B cell (primary cell): ENCODE data around the gene KLHL25. TPM values are rescaled to one million over a fixed set of nuclear protein-coding genes. Genes with fewer than 3 reads are reported as not detected.

ENCODE experiments used
- ATAC-seq: fragments of 200-7000 bp; cut with Tn5 transposase; one replicate; pipeline ENCODE4 v1.10.0; 2021; ENCODE audit warnings: low read depth, mild to moderate bottlenecking, moderate number of reproducible peaks, moderate library complexity
- CTCF ChIA-PET: fragments of 350-600 bp; sonication (Branson Sonifier 250); formaldehyde crosslinking; loops from one replicate; lab custom pipeline; 2021; ENCODE audit warnings: antibody characterized with exemption, inconsistent platforms; lab: Charles Lee
- POLR2A ChIA-PET: fragments of 350-600 bp; sonication (Branson Sonifier 250); formaldehyde crosslinking; loops from one replicate; lab custom pipeline; 2021; ENCODE audit warnings: antibody characterized with exemption; lab: Charles Lee
- DNase-seq: peaks from one replicate; pipeline ENCODE4 v3.0.0; 2013
- H2AFZ ChIP-seq: 2 replicates; pipeline ENCODE4 v1.6.1; 2012; ENCODE audit warnings: mild to moderate bottlenecking, low read depth, low read length; ENCODE audit not compliant: insufficient read depth, poor library complexity, severe bottlenecking
- H3K27ac ChIP-seq, 2 donors: 1 replicate in 1 of 2; 2 replicates in 1 of 2; pipeline ENCODE4 v1.5.1; 2012 to 2013; ENCODE audit warnings: low read length in 2 of 2, mild to moderate bottlenecking in 2 of 2, moderate library complexity in 1 of 2
- H3K27me3 ChIP-seq, 4 experiments: fragments of 200-600 bp in 1 of 4; sonication (generic) in 1 of 4; replicated peaks in 1 of 4; 1 replicate in 2 of 4; 2 replicates in 2 of 4; pipeline versions ENCODE4 v1.6.1 to v1.7.0; 2013 to 2016; ENCODE audit warnings: low read length in 3 of 4, mild to moderate bottlenecking in 2 of 4, mixed read lengths in 1 of 4, moderate library complexity in 1 of 4; ENCODE audit not compliant: insufficient read depth in 4 of 4, control insufficient read depth in 3 of 4; ENCODE audit errors: control extremely low read depth in 1 of 4
- H3K36me3 ChIP-seq, 2 experiments: replicated peaks in 1 of 2; 1 replicate in 1 of 2; 2 replicates in 1 of 2; pipeline versions ENCODE4 v1.6.1 to v1.7.1; 2013; ENCODE audit warnings: low read length in 1 of 2; ENCODE audit not compliant: insufficient read depth in 2 of 2, control insufficient read depth in 1 of 2; ENCODE audit errors: control extremely low read depth in 1 of 2, extremely low read depth in 1 of 2
- H3K4me1 ChIP-seq, 2 donors: fragments of 200-600 bp in 1 of 2; sonication (generic) in 1 of 2; 1 replicate in 1 of 2; 2 replicates in 1 of 2; pipeline versions ENCODE4 v1.5.1 to v1.6.1; 2013 to 2017; ENCODE audit warnings: low read length in 2 of 2; ENCODE audit not compliant: control insufficient read depth in 2 of 2, insufficient read depth in 2 of 2
- H3K4me2 ChIP-seq: replicated peaks from 2 replicates; pipeline ENCODE3; 2012; ENCODE audit warnings: mild to moderate bottlenecking, low read depth, low read length; ENCODE audit not compliant: poor library complexity, severe bottlenecking
- H3K4me3 ChIP-seq, 5 experiments: fragments of 200-600 bp in 1 of 5; sonication (generic) in 1 of 5; 1 replicate in 3 of 5; 2 replicates in 2 of 5; pipeline versions ENCODE4 v1.5.1 to v1.7.0; 2011 to 2016; ENCODE audit warnings: low read length in 4 of 5, mild to moderate bottlenecking in 4 of 5, low read depth in 2 of 5, control low read depth in 1 of 5, moderate library complexity in 1 of 5; ENCODE audit not compliant: insufficient read depth in 1 of 5; ENCODE audit errors: control extremely low read depth in 1 of 5, extremely low read depth in 1 of 5
- H3K79me2 ChIP-seq: fragments of 200-600 bp; sonication (generic); one replicate; pipeline ENCODE4 v1.6.0; 2016; ENCODE audit warnings: low read length; ENCODE audit not compliant: control insufficient read depth, insufficient read depth
- H3K9ac ChIP-seq: fragments of 200-600 bp; sonication (generic); 2 replicates; pipeline ENCODE4 v1.6.1; 2017; ENCODE audit warnings: mild to moderate bottlenecking, low read length, moderate library complexity
- H3K9me3 ChIP-seq, 3 donors: one replicate each; pipeline versions ENCODE4 v1.6.1 to v1.7.1; 2013; ENCODE audit warnings: low read length in 2 of 3; ENCODE audit not compliant: control insufficient read depth in 2 of 3, insufficient read depth in 1 of 3; ENCODE audit errors: control extremely low read depth in 1 of 3
- H4K20me1 ChIP-seq: 2 replicates; pipeline ENCODE4 v1.6.0; 2012; ENCODE audit warnings: mild to moderate bottlenecking, low read length; ENCODE audit not compliant: insufficient read depth, control insufficient read depth, poor library complexity, severe bottlenecking
- H3K27ac Mint-ChIP-seq: one replicate; pipeline ENCODE4 v1.8.0; 2021; ENCODE audit warnings: mixed read lengths
- H3K27me3 Mint-ChIP-seq: one replicate; pipeline ENCODE4 v1.8.0; 2021; ENCODE audit warnings: mixed read lengths
- H3K4me1 Mint-ChIP-seq: one replicate; pipeline ENCODE4 v1.8.0; 2021; ENCODE audit warnings: mixed read lengths
- H3K4me3 Mint-ChIP-seq: one replicate; pipeline ENCODE4 v1.8.0; 2021; ENCODE audit warnings: mixed read lengths
- H3K9me3 Mint-ChIP-seq: one replicate; pipeline ENCODE4 v1.8.0; 2022; ENCODE audit warnings: mixed read lengths; ENCODE audit not compliant: insufficient read depth
- EZH2 ChIP-seq: IDR thresholded peaks from 2 replicates; pipeline ENCODE4 v1.6.1; 2012; ENCODE audit warnings: borderline replicate concordance, low read depth, mild to moderate bottlenecking, moderate library complexity, low read length; ENCODE audit not compliant: insufficient read depth, poor library complexity, severe bottlenecking
- WGBS: methylation state at CpG from one replicate; pipeline ENCODE4 v1.1.5; 2013; ENCODE audit warnings: missing lambda C conversion rate; ENCODE audit not compliant: insufficient coverage; 5-methylcytosine and 5-hydroxymethylcytosine counted together
- intact Hi-C: fragments of 100-400 bp; cut with micrococcal nuclease; formaldehyde crosslinking; loops from one replicate; pipeline ENCODE4 v1.10.0; 2022
- polyA plus RNA-seq: library from polyadenylated mRNA; depleted of rRNA; stranded (reverse); fragments of >200 nt; gene quantifications from 2 replicates; pipeline ENCODE4 v1.2.3, GENCODE V29; 2012
- total RNA-seq, 2 donors: library from RNA; stranded (reverse); fragments of 120-200 nt in 1 of 2; gene quantifications; 1 replicate in 1 of 2; 2 replicates in 1 of 2; pipeline versions ENCODE4 v1.2.3 to v1.2.4, GENCODE V29; 2013 to 2022
- TF ChIP-seq, protein P1 (sequence below): fragments of 200-600 bp; IDR thresholded peaks from one replicate; pipeline ENCODE4 v1.8.0; 2022; ENCODE audit warnings: antibody characterized with exemption, mild to moderate bottlenecking

The KLHL25 gene
- total and polyA plus RNA-seq, 2 donors (not counting 1 experiment from before 2014, with no cell fraction given): 1.1 to 3.3 TPM

DNA sequence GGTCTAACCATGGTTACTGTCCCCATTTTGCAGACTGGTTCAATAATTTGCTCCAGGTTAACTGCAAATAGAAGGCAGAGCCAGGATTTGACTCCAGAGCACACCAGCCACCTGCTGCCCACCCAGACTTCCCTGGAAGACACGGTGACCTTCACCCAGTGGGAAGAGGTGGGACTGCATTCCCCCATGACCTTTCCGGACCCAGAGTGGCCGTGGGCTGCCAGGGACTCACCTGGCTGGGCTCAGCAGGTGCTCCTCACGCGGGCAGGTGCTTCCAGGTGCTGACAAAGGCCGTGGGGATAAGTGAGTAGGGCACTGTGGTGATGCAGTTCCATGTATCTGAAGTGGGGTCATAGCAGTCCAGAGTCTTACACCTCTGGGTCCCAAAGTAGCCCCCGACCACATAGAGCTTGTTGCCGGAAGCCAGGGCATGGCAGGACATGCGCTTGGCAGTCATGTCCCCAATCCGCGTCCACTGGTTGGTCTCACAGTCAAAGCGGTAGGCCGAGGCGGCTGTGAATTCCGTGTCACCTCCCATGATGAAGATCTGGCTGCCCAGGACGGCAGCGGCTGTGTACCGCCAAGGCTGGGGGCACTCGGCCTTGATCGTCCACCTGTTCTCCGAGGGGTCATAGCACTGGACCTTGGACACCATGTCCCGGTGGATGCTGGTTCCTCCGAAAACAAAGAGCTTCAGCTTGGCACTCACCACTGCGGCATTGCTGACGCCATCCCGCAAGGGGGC is 26.8 kb downstream of the KLHL25 start:
- H3K9me3 ChIP-seq: peaks cover 0 to 2% (median 0%) of the 10 kb centered on the region in 3 donors
- no peak overlapping the region for H3K27ac ChIP-seq
- H2AFZ ChIP-seq: no peak overlapping the region
- POLR2A ChIA-PET: no interaction called here
- no peaks in the 10 kb centered on the region for H3K36me3 ChIP-seq
- WGBS: 98% methylated on average over 26 of the region's 26 CpGs
- ATAC-seq (no peak), DNase-seq (no peak)
- H3K4me1 ChIP-seq: no peaks in the 10 kb centered on the region
- H3K79me2 ChIP-seq: peaks cover 3% of the 10 kb centered on the region
- H4K20me1 ChIP-seq: no peaks in the 10 kb centered on the region
- CTCF ChIA-PET: interaction anchor here (0.6 kb wide), 1 partner anchor 38 kb away, joined by 4 read pairs; no protein-coding TSS in a partner anchor
- no peak overlapping the region for H3K27ac Mint-ChIP-seq
- no peaks in the 10 kb centered on the region for H3K27me3 ChIP-seq
- H3K27me3 Mint-ChIP-seq: no peaks in the 10 kb centered on the region
- no peak for TF ChIP-seq EZH2
- TF ChIP-seq, protein P1, sequence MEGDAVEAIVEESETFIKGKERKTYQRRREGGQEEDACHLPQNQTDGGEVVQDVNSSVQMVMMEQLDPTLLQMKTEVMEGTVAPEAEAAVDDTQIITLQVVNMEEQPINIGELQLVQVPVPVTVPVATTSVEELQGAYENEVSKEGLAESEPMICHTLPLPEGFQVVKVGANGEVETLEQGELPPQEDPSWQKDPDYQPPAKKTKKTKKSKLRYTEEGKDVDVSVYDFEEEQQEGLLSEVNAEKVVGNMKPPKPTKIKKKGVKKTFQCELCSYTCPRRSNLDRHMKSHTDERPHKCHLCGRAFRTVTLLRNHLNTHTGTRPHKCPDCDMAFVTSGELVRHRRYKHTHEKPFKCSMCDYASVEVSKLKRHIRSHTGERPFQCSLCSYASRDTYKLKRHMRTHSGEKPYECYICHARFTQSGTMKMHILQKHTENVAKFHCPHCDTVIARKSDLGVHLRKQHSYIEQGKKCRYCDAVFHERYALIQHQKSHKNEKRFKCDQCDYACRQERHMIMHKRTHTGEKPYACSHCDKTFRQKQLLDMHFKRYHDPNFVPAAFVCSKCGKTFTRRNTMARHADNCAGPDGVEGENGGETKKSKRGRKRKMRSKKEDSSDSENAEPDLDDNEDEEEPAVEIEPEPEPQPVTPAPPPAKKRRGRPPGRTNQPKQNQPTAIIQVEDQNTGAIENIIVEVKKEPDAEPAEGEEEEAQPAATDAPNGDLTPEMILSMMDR: no peak
- no peak overlapping the region for H3K4me2 ChIP-seq
- H3K4me3 ChIP-seq: no peak overlapping the region
- H3K9me3 Mint-ChIP-seq: no peaks in the 10 kb centered on the region
- H3K4me1 Mint-ChIP-seq: no peaks in the 10 kb centered on the region
- no peak overlapping the region for H3K9ac ChIP-seq
- intact Hi-C loops: no loop called here
- no peak overlapping the region for H3K4me3 Mint-ChIP-seq

DNA sequence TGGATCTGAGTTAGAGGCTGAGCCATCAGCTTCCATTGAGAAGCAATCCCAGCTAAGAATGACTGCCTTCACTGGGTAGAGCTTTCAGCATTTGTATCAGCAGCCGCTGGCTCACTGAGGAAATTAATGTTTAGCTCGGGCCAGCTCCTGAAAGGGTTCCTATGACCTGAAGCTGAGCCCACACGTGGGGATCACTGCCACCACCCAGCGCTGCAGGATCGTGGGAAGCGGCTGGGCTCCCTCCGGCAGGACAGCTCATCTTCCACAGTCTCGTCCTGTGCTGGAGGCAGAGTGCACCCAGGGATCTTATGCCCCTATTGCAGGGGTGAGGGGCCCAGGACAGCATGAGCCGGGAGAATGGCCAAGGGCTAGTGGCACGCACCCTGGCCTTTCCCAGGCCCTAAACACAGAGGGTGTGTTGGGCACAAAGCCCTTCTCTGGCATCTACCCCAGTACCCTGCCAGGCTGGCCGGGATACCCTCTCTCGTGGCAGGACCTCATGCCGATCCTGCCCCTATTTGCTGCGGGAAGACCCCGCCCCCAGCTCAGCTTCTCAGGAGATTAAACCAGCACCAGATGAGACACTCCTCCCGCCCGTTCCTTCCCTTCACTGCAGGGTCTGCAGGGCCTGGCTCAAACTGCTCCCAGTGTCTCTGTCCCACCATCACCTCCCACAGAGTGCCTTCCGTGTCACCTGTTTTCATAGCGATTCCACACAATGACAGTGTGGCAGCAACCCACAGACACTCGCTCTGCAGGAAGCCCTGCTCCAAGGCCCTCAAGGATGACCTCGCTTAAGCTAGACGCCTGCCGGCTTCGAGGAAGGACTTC is 28.5 kb downstream of the KLHL25 start:
- POLR2A ChIA-PET: no interaction called here
- H3K27ac Mint-ChIP-seq: no peak overlapping the region
- H3K4me1 ChIP-seq: no peaks in the 10 kb centered on the region

More for the DNA sequence above, 28.5 kb downstream of the KLHL25 start:
- Histone ChIP-seq H3K4me2 (no peak overlapping the region), H3K79me2 (no peaks in the 10 kb centered on the region), H3K27ac (no peak overlapping the region), H4K20me1 (no peaks in the 10 kb centered on the region), H3K27me3 (no peaks in the 10 kb centered on the region), H3K36me3 (no peaks in the 10 kb centered on the region), H2AFZ (no peak overlapping the region), H3K4me3 (no peak overlapping the region), H3K9ac (no peak overlapping the region), H3K9me3 (peaks cover 0 to 2% (median 0%) of the 10 kb centered on the region in 3 donors)
- intact Hi-C loops: no loop called here
- CTCF ChIA-PET: no interaction called here
- no peak overlapping the region for H3K4me3 Mint-ChIP-seq
- WGBS: 97% methylated on average over 20 of the region's 24 CpGs
- H3K9me3 Mint-ChIP-seq: no peaks in the 10 kb centered on the region
- ATAC-seq (no peak), DNase-seq (no peak)
- H3K4me1 Mint-ChIP-seq: no peaks in the 10 kb centered on the region
- no peak for TF ChIP-seq EZH2
- TF ChIP-seq, protein P1: no peak
- H3K27me3 Mint-ChIP-seq: no peaks in the 10 kb centered on the region
